ENCODE results near the gene CERS1. TPM values are rescaled to one million over a fixed set of nuclear protein-coding genes. Genes with fewer than 3 reads are reported as not detected.
"Not testable (repeated sequence)": the region's sequence is repeated elsewhere in the genome, so short reads cannot be mapped to it uniquely, and the experiment has no call there.

CERS1 gene
- total RNA-seq, 1 experiment from 2014 or later: 11.4 TPM

- DNase-seq (ENCODE audit: low spot score): no peak
- no TSS peak for BruUV-seq (replicated peaks)
- H3K27me3 ChIP-seq (replicated peaks; ENCODE audit: insufficient read depth, low read depth, low read length, poor library complexity): no peaks in the 10 kb centered on the region
- H3K9me3 ChIP-seq (ENCODE audit: low read depth, low read length, poor library complexity, severe bottlenecking): no peaks in the 10 kb centered on the region
- peaks cover 3% of the 10 kb centered on the region for H3K36me3 ChIP-seq (ENCODE audit: insufficient read depth, low read length, poor library complexity, severe bottlenecking)
- H3K27ac ChIP-seq (ENCODE audit: low read depth, low read length, poor library complexity, severe bottlenecking): no peak overlapping the region
- H3K4me1 ChIP-seq (ENCODE audit: insufficient read depth, low read length, poor library complexity, severe bottlenecking): no peaks in the 10 kb centered on the region
- no peak for TF ChIP-seq EZH2 (IDR thresholded peaks at IDR 0.05; ENCODE audit: borderline replicate concordance, low read depth, low read length, poor library complexity, severe bottlenecking)
- 0 out of 2 replicates have a peak, but pooled peaks have one; percentile 7 for TF ChIP-seq CTCF (conservative IDR thresholded peaks at IDR 0.05; ENCODE audit: low read depth, low read length)
- CTCF ChIA-PET: interaction anchor here (0.6 kb wide), 1 partner anchor 59 kb away, joined by 3 read pairs; no protein-coding TSS in a partner anchor
- POLR2A ChIA-PET (ENCODE audit: low non-redundant PET): interaction anchor here (0.6 to 0.8 kb wide), 3 partner anchors 24 to 274 kb away, joined by 3 to 13 read pairs (median 12); no protein-coding TSS in a partner anchor
- intact Hi-C loops (cut with micrococcal nuclease; ENCODE audit: unreplicated experiment): no loop called here
- no peak overlapping the region for H3K4me3 ChIP-seq (ENCODE audit: low read depth, low read length, poor library complexity, severe bottlenecking)
Measured at GRCh38 chr19:18903156-18904037, 7.4 kb upstream of the CERS1 start.

DNA sequence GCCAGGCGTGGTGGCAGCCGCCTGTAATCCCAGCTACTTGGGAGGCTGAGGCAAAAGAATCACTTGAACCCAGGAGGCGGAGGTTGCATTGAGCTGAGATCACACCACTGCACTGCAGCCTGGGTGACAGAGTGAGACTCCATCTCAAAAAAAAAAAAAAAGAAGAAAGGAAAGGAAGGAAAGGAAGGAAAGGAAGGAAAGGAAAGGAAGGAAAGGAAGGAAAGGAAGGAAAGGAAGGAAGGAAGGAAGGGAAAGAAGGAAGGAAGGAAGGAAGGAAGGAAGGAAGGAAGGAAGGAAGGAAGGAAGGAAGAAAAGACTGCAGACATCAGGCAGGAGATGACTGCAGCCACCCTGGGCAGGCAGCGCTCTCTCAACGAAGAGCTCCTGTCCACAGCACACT is 6.6 kb upstream of the CERS1 start:
- H3K4me1 ChIP-seq (ENCODE audit: insufficient read depth, low read length, poor library complexity, severe bottlenecking); H3K9me3 ChIP-seq (ENCODE audit: low read depth, low read length, poor library complexity, severe bottlenecking); DNase-seq (ENCODE audit: low spot score); intact Hi-C loops (cut with micrococcal nuclease; ENCODE audit: unreplicated experiment); BruUV-seq (replicated peaks); H3K4me3 ChIP-seq (ENCODE audit: low read depth, low read length, poor library complexity, severe bottlenecking); H3K27me3 ChIP-seq (replicated peaks; ENCODE audit: insufficient read depth, low read depth, low read length, poor library complexity); H3K36me3 ChIP-seq (ENCODE audit: insufficient read depth, low read length, poor library complexity, severe bottlenecking); H3K27ac ChIP-seq (ENCODE audit: low read depth, low read length, poor library complexity, severe bottlenecking): not testable (repeated sequence)
- ChIA-PET CTCF (interaction anchor here (0.6 kb wide), 1 partner anchor 58 kb away, joined by 3 read pairs; no protein-coding TSS in a partner anchor), POLR2A (ENCODE audit: low non-redundant PET) (interaction anchor here (0.8 kb wide), 1 partner anchor 54 kb away, joined by 12 read pairs; no protein-coding TSS in a partner anchor)

DNA sequence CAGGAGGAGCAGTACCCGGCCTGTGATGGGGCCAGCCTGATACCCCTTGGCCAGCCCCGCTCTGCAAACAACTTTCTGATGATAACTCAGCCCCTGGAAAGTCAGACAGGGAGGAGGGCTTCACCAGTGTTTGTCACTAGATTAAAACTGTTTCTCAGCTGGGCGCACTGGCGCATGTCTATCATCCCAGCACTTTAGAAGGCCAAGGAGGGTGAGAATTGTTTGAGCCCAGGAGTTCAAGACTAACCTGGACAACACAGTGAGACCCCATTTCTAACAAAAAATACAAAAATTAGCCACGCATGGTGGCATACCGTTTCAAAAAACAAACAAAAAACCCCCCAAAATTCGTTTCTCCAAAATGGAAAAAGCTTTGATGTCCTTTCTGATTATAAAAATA is 5.5 kb upstream of the CERS1 start:
- ChIA-PET CTCF (no interaction called here), POLR2A (ENCODE audit: low non-redundant PET) (no interaction called here)
- DNase-seq (ENCODE audit: low spot score): no peak
- Histone ChIP-seq H3K36me3 (ENCODE audit: insufficient read depth, low read length, poor library complexity, severe bottlenecking) (peaks cover 3% of the 10 kb centered on the region), H3K9me3 (ENCODE audit: low read depth, low read length, poor library complexity, severe bottlenecking) (no peaks in the 10 kb centered on the region), H3K4me3 (ENCODE audit: low read depth, low read length, poor library complexity, severe bottlenecking) (no peak overlapping the region), H3K27me3 (replicated peaks; ENCODE audit: insufficient read depth, low read depth, low read length, poor library complexity) (no peaks in the 10 kb centered on the region), H3K27ac (ENCODE audit: low read depth, low read length, poor library complexity, severe bottlenecking) (no peak overlapping the region), H3K4me1 (ENCODE audit: insufficient read depth, low read length, poor library complexity, severe bottlenecking) (no peaks in the 10 kb centered on the region)
- no TSS peak for BruUV-seq (replicated peaks)
- intact Hi-C loops (cut with micrococcal nuclease; ENCODE audit: unreplicated experiment): no loop called here
- no peak for TF ChIP-seq CTCF (conservative IDR thresholded peaks at IDR 0.05; ENCODE audit: low read depth, low read length)
- TF ChIP-seq EZH2 (IDR thresholded peaks at IDR 0.05; ENCODE audit: borderline replicate concordance, low read depth, low read length, poor library complexity, severe bottlenecking): no peak
